ENCODE data around the gene THSD7A. TPM values are rescaled to one million over a fixed set of nuclear protein-coding genes. Genes with fewer than 3 reads are reported as not detected.

THSD7A gene
- polyA plus RNA-seq, 1 donor from 2014 or later, result 18.5 TPM

DNA sequence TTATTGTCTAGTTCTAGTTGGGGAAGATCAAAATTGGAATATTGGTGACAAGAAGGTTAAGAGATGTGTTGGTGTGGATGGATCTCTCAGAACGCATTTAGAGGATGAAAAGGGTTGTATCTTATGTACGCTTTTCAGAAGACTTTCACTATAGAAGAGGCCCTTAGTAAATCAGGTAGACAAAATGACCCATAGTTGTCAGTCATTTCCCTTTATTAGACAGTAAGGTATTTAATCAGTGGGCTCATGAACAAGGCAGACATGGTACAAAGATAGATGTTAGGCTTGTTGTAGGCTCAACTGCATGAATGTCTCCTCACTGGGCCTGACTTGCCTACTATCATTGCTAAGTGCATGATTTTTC lies 499.2 kb downstream of the THSD7A start:
- Histone ChIP-seq H3K27ac (ENCODE audit: low read length) (no peak overlapping the region), H4K20me1 (ENCODE audit: insufficient read depth) (no peaks in the 10 kb centered on the region), H3K9ac (ENCODE audit: low read length) (no peak overlapping the region), H3F3A (ENCODE audit: insufficient read depth, low read length, poor library complexity, severe bottlenecking) (no peaks in the 10 kb centered on the region), H3K9me2 (ENCODE audit: insufficient read depth, low read length) (no peaks in the 10 kb centered on the region), H2AFZ (ENCODE audit: low read depth, low read length) (no peak overlapping the region), H3K4me2 (ENCODE audit: low read length) (no peak overlapping the region), H3K9me3 (ENCODE audit: low read length) (no peaks in the 10 kb centered on the region), H3K79me2 (replicated peaks; ENCODE audit: insufficient read depth, low read length) (no peaks in the 10 kb centered on the region), H3K4me3 (ENCODE audit: low read length) (no peak overlapping the region), H3K27me3 (ENCODE audit: insufficient read depth, low read depth, low read length) (no peaks in the 10 kb centered on the region), H3K36me3 (ENCODE audit: insufficient read depth, low read length) (no peaks in the 10 kb centered on the region)
- TF ChIP-seq, protein P1, sequence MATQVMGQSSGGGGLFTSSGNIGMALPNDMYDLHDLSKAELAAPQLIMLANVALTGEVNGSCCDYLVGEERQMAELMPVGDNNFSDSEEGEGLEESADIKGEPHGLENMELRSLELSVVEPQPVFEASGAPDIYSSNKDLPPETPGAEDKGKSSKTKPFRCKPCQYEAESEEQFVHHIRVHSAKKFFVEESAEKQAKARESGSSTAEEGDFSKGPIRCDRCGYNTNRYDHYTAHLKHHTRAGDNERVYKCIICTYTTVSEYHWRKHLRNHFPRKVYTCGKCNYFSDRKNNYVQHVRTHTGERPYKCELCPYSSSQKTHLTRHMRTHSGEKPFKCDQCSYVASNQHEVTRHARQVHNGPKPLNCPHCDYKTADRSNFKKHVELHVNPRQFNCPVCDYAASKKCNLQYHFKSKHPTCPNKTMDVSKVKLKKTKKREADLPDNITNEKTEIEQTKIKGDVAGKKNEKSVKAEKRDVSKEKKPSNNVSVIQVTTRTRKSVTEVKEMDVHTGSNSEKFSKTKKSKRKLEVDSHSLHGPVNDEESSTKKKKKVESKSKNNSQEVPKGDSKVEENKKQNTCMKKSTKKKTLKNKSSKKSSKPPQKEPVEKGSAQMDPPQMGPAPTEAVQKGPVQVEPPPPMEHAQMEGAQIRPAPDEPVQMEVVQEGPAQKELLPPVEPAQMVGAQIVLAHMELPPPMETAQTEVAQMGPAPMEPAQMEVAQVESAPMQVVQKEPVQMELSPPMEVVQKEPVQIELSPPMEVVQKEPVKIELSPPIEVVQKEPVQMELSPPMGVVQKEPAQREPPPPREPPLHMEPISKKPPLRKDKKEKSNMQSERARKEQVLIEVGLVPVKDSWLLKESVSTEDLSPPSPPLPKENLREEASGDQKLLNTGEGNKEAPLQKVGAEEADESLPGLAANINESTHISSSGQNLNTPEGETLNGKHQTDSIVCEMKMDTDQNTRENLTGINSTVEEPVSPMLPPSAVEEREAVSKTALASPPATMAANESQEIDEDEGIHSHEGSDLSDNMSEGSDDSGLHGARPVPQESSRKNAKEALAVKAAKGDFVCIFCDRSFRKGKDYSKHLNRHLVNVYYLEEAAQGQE (IDR thresholded peaks at IDR 0.05; ENCODE audit: borderline replicate concordance), result no peak
- TF ChIP-seq RAD21 (conservative IDR thresholded peaks at IDR 0.05) (no peak), SMC3 (conservative IDR thresholded peaks at IDR 0.05; ENCODE audit: poor library complexity) (no peak), EP300 (conservative IDR thresholded peaks at IDR 0.05; ENCODE audit: poor library complexity, severe bottlenecking) (no peak), TAF1 (IDR thresholded peaks at IDR 0.05; ENCODE audit: low read depth) (no peak), POLR2AphosphoS5 (IDR thresholded peaks at IDR 0.05) (no peak), MXI1 (conservative IDR thresholded peaks at IDR 0.05; ENCODE audit: poor library complexity, severe bottlenecking) (no peak), EZH2 (IDR thresholded peaks at IDR 0.05; ENCODE audit: borderline replicate concordance, insufficient read depth, low read length, poor library complexity, severe bottlenecking) (no peak)
- TF ChIP-seq, protein P2, sequence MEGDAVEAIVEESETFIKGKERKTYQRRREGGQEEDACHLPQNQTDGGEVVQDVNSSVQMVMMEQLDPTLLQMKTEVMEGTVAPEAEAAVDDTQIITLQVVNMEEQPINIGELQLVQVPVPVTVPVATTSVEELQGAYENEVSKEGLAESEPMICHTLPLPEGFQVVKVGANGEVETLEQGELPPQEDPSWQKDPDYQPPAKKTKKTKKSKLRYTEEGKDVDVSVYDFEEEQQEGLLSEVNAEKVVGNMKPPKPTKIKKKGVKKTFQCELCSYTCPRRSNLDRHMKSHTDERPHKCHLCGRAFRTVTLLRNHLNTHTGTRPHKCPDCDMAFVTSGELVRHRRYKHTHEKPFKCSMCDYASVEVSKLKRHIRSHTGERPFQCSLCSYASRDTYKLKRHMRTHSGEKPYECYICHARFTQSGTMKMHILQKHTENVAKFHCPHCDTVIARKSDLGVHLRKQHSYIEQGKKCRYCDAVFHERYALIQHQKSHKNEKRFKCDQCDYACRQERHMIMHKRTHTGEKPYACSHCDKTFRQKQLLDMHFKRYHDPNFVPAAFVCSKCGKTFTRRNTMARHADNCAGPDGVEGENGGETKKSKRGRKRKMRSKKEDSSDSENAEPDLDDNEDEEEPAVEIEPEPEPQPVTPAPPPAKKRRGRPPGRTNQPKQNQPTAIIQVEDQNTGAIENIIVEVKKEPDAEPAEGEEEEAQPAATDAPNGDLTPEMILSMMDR (IDR thresholded peaks at IDR 0.05; ENCODE audit: poor library complexity, severe bottlenecking), result no peak

DNA sequence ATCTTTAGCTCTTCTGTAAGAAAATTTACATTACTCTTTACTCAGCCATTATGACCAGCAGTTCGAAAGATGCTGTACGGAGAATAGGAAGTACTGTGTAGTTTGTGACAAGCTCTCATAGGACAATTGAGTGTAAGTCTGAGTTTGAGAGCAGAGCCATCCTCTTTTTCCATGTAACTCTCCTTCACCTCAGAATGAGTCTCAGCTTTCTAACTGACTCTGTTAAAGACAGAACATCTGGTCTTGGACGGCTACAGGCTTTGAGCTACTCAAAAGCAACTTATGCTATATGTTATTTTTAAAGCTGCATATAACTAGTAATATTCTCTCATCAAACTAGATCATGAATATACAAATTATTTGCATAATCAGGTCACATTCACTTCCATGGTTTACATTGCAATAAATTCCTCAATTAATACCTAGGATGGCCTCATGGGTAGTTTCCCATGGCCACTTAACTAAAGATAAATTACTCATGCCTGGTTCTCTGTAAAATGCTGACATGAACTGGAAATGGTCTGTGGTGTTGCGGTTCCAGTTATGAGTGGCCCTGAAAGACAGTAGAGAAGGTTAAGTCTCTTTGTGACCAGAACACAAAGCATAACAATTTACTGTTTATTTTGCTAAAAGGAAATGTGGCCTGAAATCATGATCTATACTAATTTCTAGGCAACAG lies 499.7 kb downstream of the THSD7A start:
- H3K9me2 ChIP-seq (ENCODE audit: insufficient read depth, low read length), result no peaks in the 10 kb centered on the region
- H3K9ac ChIP-seq (ENCODE audit: low read length), result no peak overlapping the region
- H3K4me3 ChIP-seq (ENCODE audit: low read length), result no peak overlapping the region
- no peaks in the 10 kb centered on the region for H3K9me3 ChIP-seq (ENCODE audit: low read length)
- no peak overlapping the region for H2AFZ ChIP-seq (ENCODE audit: low read depth, low read length)
- H3K79me2 ChIP-seq (replicated peaks; ENCODE audit: insufficient read depth, low read length), result no peaks in the 10 kb centered on the region
- no peaks in the 10 kb centered on the region for H4K20me1 ChIP-seq (ENCODE audit: insufficient read depth)
- no peaks in the 10 kb centered on the region for H3F3A ChIP-seq (ENCODE audit: insufficient read depth, low read length, poor library complexity, severe bottlenecking)
- no peak overlapping the region for H3K27ac ChIP-seq (ENCODE audit: low read length)
- TF ChIP-seq MXI1 (conservative IDR thresholded peaks at IDR 0.05; ENCODE audit: poor library complexity, severe bottlenecking), result no peak
- no peak for TF ChIP-seq RAD21 (conservative IDR thresholded peaks at IDR 0.05)
- TF ChIP-seq POLR2AphosphoS5 (IDR thresholded peaks at IDR 0.05), result no peak
- no peak for TF ChIP-seq EP300 (conservative IDR thresholded peaks at IDR 0.05; ENCODE audit: poor library complexity, severe bottlenecking)
- no peak for TF ChIP-seq TAF1 (IDR thresholded peaks at IDR 0.05; ENCODE audit: low read depth)
- TF ChIP-seq, protein P1 (IDR thresholded peaks at IDR 0.05; ENCODE audit: borderline replicate concordance), result no peak
- TF ChIP-seq, protein P2 (IDR thresholded peaks at IDR 0.05; ENCODE audit: poor library complexity, severe bottlenecking), result no peak
- no peak for TF ChIP-seq SMC3 (conservative IDR thresholded peaks at IDR 0.05; ENCODE audit: poor library complexity)
- TF ChIP-seq EZH2 (IDR thresholded peaks at IDR 0.05; ENCODE audit: borderline replicate concordance, insufficient read depth, low read length, poor library complexity, severe bottlenecking), result no peak
- H3K27me3 ChIP-seq (ENCODE audit: insufficient read depth, low read depth, low read length), result no peaks in the 10 kb centered on the region
- no peak overlapping the region for H3K4me2 ChIP-seq (ENCODE audit: low read length)
- no peaks in the 10 kb centered on the region for H3K36me3 ChIP-seq (ENCODE audit: insufficient read depth, low read length)
